HUDEP-2 (cell line): ENCODE measurements around the gene ADM2.
A peak's percentile ranks its signal among the peaks of the same experiment; 100 is the strongest.
"Not testable (repeated sequence)": the region's sequence is repeated elsewhere in the genome, so short reads cannot be mapped to it uniquely, and the experiment has no call there.

ENCODE experiments used
- DNase-seq, 76 experiments: peaks; one replicate each; lab custom pipeline; 2025; ENCODE audit not compliant: unreplicated experiment in 76 of 76; lab: John Stamatoyannopoulos, UW

The ADM2 gene

GRCh38 chr22:50504369-50505211 lies 23.2 kb downstream of the ADM2 start:
- DNase-seq: no peak

GRCh38 chr22:50505276-50505775 lies 24.0 kb downstream of the ADM2 start:
- DNase-seq: no peak

- no peak for DNase-seq
Measured at GRCh38 chr22:50505776-50506610, 24.6 kb downstream of the ADM2 start.

- peak in 4 of 76 experiments; percentile 7 to 39 (median 12) for DNase-seq
Measured at GRCh38 chr22:50506611-50507420, 25.5 kb downstream of the ADM2 start.

- DNase-seq: peak in 14 of 76 experiments; percentile 81 to 100 (median 96)
Measured at GRCh38 chr22:50507421-50507990, 26.2 kb downstream of the ADM2 start, which contains the start of gene LMF2. Gene LMF2 (minus strand): TSS chr22:50507702. CDS start chr22:50507675, 27 bp downstream.

- DNase-seq: peak in 70 of 76 experiments; percentile 53 to 100 (median 93)
Measured at GRCh38 chr22:50507991-50508884, 26.9 kb downstream of the ADM2 start, which contains the start of gene NCAPH2. Gene NCAPH2 (plus strand): TSS chr22:50508224. CDS start chr22:50508338, 114 bp downstream.

- no peak for DNase-seq
Measured at GRCh38 chr22:50508897-50509296, 27.6 kb downstream of the ADM2 start.

- DNase-seq: no peak
Measured at GRCh38 chr22:50513175-50513574, 31.8 kb downstream of the ADM2 start.

GRCh38 chr22:50516068-50516467 lies 34.7 kb downstream of the ADM2 start:
- DNase-seq: no peak

GRCh38 chr22:50516891-50517290 lies 35.5 kb downstream of the ADM2 start:
- no peak for DNase-seq

- DNase-seq: no peak
Measured at GRCh38 chr22:50517495-50518260, 36.3 kb downstream of the ADM2 start.

- DNase-seq: no peak
Measured at GRCh38 chr22:50518606-50519005, 37.3 kb downstream of the ADM2 start.

- DNase-seq: no peak
Measured at GRCh38 chr22:50519151-50519550, 37.8 kb downstream of the ADM2 start.

- DNase-seq: not testable (repeated sequence)
Measured at GRCh38 chr22:50520184-50520583, 38.8 kb downstream of the ADM2 start.

- no peak for DNase-seq
Measured at GRCh38 chr22:50520826-50521453, 39.6 kb downstream of the ADM2 start.

GRCh38 chr22:50521710-50522109 lies 40.4 kb downstream of the ADM2 start:
- no peak for DNase-seq

- no peak for DNase-seq
Measured at GRCh38 chr22:50522208-50522805, 41.0 kb downstream of the ADM2 start.
